ENCODE data around the gene PRAMEF20. TPM values are rescaled to one million over a fixed set of nuclear protein-coding genes. Genes with fewer than 3 reads are reported as not detected.
"Not testable (repeated sequence)": the region's sequence is repeated elsewhere in the genome, so short reads cannot be mapped to it uniquely, and the experiment has no call there.

PRAMEF20 gene
- not detected for total RNA-seq
- polyA plus RNA-seq (2013, experiment 1 of 2) = not detected
- polyA plus RNA-seq (2013, experiment 2 of 2) = not detected
- long read RNA-seq, experiment 1 = 0 reads
- long read RNA-seq, experiment 2 = 0 reads
- long read RNA-seq, experiment 3 = 0 reads
- long read RNA-seq, experiment 4 = 0 reads

DNA sequence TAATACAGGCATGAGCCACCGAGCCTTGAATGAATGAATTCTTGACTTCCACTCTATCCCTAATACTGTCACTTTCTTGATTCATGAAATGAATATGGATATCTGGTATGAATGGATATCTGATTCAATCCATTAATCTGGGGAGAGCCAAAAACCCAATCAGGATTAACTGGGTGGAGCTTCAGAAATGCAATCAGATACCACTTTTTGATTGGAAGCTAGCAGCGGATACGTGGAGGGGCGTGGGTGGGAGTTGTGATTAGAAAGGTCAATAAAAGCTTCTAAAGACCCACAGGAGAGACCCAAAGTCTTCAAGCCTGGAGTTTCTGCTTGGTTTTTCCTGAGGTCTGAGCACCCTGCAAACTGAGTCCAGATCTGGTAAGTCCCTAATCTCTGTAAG, at the start of gene PRAMEF20:
TSS of gene PRAMEF20 (plus strand) at position 301 of the 400 bp plus-strand sequence. CDS start 5,905 bp downstream, outside the sequence.
- 84% methylated on average over 4 of the region's 4 CpGs; no CpG with 5 or more reads in 1 of the 2 experiments for WGBS, 2 experiments (ENCODE audit: insufficient coverage in 1 of 2, insufficient read length in 1 of 2)
- not testable (repeated sequence) for H3K36me3 ChIP-seq (ENCODE audit: control insufficient read depth, insufficient read depth, low read length)

DNA sequence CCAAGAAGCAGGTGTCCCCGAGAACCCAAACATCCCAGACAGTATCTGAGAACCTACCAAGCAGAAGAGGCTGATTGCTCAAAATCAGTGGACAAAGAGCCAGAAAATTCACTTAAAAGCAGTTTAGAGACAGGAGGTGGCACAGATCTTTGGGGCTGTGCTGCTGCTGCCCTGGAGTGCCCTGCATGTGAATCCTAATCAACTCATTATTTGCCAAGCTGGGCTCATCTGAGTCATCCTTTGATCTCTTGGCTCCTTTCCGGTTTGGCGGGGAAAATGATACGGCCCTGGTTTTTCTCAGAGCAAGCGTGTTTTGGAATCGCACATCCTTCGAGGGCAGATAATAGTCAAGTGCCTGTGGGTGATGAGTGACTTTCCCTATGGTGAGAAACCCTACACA, 47.9 kb upstream of the PRAMEF20 start:
- not testable (repeated sequence) for H3K27me3 ChIP-seq (ENCODE audit: control insufficient read depth, insufficient read depth, low read length, poor library complexity, severe bottlenecking); H3K9me3 ChIP-seq (ENCODE audit: control insufficient read depth, low read length); DNase-seq; H3K4me1 Mint-ChIP-seq; H3K9ac ChIP-seq (ENCODE audit: extremely low read depth, low read length, poor library complexity, severe bottlenecking); H3K36me3 ChIP-seq (ENCODE audit: control insufficient read depth, insufficient read depth, low read length); H3K4me3 ChIP-seq (ENCODE audit: low read length); H3K27ac Mint-ChIP-seq; H3K36me3 Mint-ChIP-seq (ENCODE audit: low read depth); H3K27ac ChIP-seq (ENCODE audit: low read depth, low read length); H3K4me1 ChIP-seq (ENCODE audit: control insufficient read depth, insufficient read depth, low read length); H3K4me3 Mint-ChIP-seq; H3K27me3 Mint-ChIP-seq (ENCODE audit: insufficient read depth)
- H3K9me3 Mint-ChIP-seq = peaks cover 31% of the 10 kb centered on the region
- WGBS, 2 experiments (ENCODE audit: insufficient coverage in 1 of 2, insufficient read length in 1 of 2) = 80% methylated on average over 1 of the region's 7 CpGs; no CpG with 5 or more reads in 1 of the 2 experiments

More for the DNA sequence above, at the start of gene PRAMEF20:
- peaks cover 35% of the 10 kb centered on the region for H3K9me3 ChIP-seq (ENCODE audit: control insufficient read depth, low read length)
- not testable (repeated sequence) for H3K27me3 ChIP-seq (ENCODE audit: control insufficient read depth, insufficient read depth, low read length, poor library complexity, severe bottlenecking); H3K4me1 Mint-ChIP-seq; H3K36me3 Mint-ChIP-seq (ENCODE audit: low read depth); H3K4me3 ChIP-seq (ENCODE audit: low read length); H3K4me1 ChIP-seq (ENCODE audit: control insufficient read depth, insufficient read depth, low read length); H3K4me3 Mint-ChIP-seq; H3K27ac ChIP-seq (ENCODE audit: low read depth, low read length); H3K9ac ChIP-seq (ENCODE audit: extremely low read depth, low read length, poor library complexity, severe bottlenecking); DNase-seq; H3K27ac Mint-ChIP-seq; H3K27me3 Mint-ChIP-seq (ENCODE audit: insufficient read depth)
- H3K9me3 Mint-ChIP-seq = peaks cover 85% of the 10 kb centered on the region

DNA sequence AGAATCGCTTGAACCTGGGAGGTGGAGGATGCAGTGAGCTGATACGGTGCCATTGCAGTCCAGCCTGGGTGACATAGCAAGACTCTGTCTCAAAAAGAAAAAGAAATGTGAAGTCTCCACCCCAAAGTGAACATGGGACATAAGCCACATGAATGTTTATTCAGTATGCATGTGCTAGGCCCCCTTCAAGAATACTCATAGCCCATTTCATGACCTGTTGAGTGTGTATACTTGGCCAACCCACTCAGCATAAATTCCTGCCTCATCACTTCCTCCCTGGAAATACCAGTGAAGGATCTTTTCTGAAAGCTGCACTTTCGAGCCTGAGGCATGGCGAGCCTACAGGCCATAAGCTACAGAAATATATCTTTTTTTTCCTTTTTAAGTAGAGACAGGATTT, 45.3 kb upstream of the PRAMEF20 start:
- not testable (repeated sequence) for H3K9me3 ChIP-seq (ENCODE audit: control insufficient read depth, low read length); H3K27me3 ChIP-seq (ENCODE audit: control insufficient read depth, insufficient read depth, low read length, poor library complexity, severe bottlenecking); DNase-seq; H3K4me3 ChIP-seq (ENCODE audit: low read length); H3K27ac ChIP-seq (ENCODE audit: low read depth, low read length); H3K36me3 Mint-ChIP-seq (ENCODE audit: low read depth); H3K4me1 ChIP-seq (ENCODE audit: control insufficient read depth, insufficient read depth, low read length); H3K4me1 Mint-ChIP-seq; H3K9ac ChIP-seq (ENCODE audit: extremely low read depth, low read length, poor library complexity, severe bottlenecking); H3K27me3 Mint-ChIP-seq (ENCODE audit: insufficient read depth); H3K36me3 ChIP-seq (ENCODE audit: control insufficient read depth, insufficient read depth, low read length); H3K4me3 Mint-ChIP-seq; H3K27ac Mint-ChIP-seq
- peaks cover 49% of the 10 kb centered on the region for H3K9me3 Mint-ChIP-seq
- no CpG with 5 or more reads among the region's 4 CpGs for WGBS, 2 experiments (ENCODE audit: insufficient coverage in 1 of 2, insufficient read length in 1 of 2)

DNA sequence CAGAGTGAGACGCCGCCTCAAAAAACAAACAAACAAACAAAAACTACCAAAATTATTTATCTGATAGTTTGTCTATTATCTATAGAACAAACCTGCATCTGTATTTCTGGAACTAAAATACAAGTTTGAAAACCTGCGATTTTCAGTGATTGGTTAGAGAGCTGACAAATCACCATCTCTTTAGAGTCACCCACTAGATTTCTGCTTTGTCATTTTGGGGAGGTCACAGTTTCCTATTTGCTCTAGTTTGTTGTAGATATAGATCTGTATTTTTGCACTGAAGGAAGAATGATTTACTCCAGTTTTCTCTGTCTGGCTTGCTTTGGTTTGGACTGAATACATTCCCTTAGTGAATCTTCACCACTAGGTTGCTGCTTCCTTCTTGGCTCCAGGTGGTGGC, 43.7 kb upstream of the PRAMEF20 start:
- 82% methylated on average over 1 of the region's 3 CpGs; no CpG with 5 or more reads in 1 of the 2 experiments for WGBS, 2 experiments (ENCODE audit: insufficient coverage in 1 of 2, insufficient read length in 1 of 2)
- not testable (repeated sequence) for H3K4me1 Mint-ChIP-seq; H3K9me3 ChIP-seq (ENCODE audit: control insufficient read depth, low read length); H3K4me3 ChIP-seq (ENCODE audit: low read length); H3K36me3 Mint-ChIP-seq (ENCODE audit: low read depth); DNase-seq; H3K27me3 Mint-ChIP-seq (ENCODE audit: insufficient read depth); H3K27ac ChIP-seq (ENCODE audit: low read depth, low read length); H3K27ac Mint-ChIP-seq; H3K27me3 ChIP-seq (ENCODE audit: control insufficient read depth, insufficient read depth, low read length, poor library complexity, severe bottlenecking); H3K4me1 ChIP-seq (ENCODE audit: control insufficient read depth, insufficient read depth, low read length); H3K9ac ChIP-seq (ENCODE audit: extremely low read depth, low read length, poor library complexity, severe bottlenecking); H3K36me3 ChIP-seq (ENCODE audit: control insufficient read depth, insufficient read depth, low read length); H3K4me3 Mint-ChIP-seq
- peaks cover 58% of the 10 kb centered on the region for H3K9me3 Mint-ChIP-seq

DNA sequence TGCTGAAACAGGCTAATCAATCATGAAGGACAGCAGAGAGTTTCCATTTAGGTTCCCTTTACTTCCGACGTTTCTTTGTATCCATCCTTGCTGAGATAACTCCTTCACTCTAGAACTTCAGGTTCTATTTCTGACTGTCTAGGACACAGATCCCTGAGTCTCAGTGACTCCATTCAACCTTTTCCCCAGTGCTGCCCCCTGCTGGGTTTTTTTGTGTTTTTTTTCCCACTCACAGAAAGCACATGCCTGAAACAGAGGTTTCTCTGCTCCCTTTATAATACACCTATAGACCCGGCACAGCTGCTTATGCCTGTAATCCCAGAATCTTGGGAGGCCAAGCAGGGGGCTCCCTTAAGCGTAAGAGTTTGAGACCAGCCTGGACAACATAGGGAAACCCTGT, 41.7 kb upstream of the PRAMEF20 start:
- peaks cover 74% of the 10 kb centered on the region for H3K9me3 Mint-ChIP-seq
- WGBS, 2 experiments (ENCODE audit: insufficient coverage in 1 of 2, insufficient read length in 1 of 2) = 94 to 100% methylated on average over 2 of the region's 4 CpGs
- H3K9me3 ChIP-seq (ENCODE audit: control insufficient read depth, low read length); H3K27ac ChIP-seq (ENCODE audit: low read depth, low read length); H3K4me3 ChIP-seq (ENCODE audit: low read length); H3K9ac ChIP-seq (ENCODE audit: extremely low read depth, low read length, poor library complexity, severe bottlenecking); H3K4me3 Mint-ChIP-seq; H3K27me3 Mint-ChIP-seq (ENCODE audit: insufficient read depth); H3K4me1 ChIP-seq (ENCODE audit: control insufficient read depth, insufficient read depth, low read length); H3K27me3 ChIP-seq (ENCODE audit: control insufficient read depth, insufficient read depth, low read length, poor library complexity, severe bottlenecking); H3K36me3 Mint-ChIP-seq (ENCODE audit: low read depth); H3K4me1 Mint-ChIP-seq; H3K27ac Mint-ChIP-seq; H3K36me3 ChIP-seq (ENCODE audit: control insufficient read depth, insufficient read depth, low read length): not testable (repeated sequence)
- peak; percentile 72 for DNase-seq

DNA sequence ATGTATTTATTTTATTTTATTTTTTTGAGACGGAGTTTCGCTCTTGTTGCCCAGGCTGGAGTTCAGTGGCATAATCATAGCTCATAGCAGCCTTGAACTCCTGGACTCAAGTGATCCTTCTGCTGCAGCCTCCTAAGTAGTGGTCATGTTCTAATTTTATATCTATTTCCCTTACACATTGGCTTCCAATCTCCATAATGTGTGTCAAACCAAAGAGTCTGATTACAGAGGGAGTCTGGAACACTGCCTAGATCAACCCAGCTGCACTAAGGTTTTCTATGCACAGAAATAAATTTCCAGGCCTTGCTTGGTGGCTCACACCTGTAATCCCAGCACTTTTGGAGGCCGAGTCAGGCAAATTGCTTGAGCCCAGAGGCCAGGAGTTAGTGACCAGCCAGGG, 31.3 kb upstream of the PRAMEF20 start:
- peaks cover 77% of the 10 kb centered on the region for H3K9me3 Mint-ChIP-seq
- not testable (repeated sequence) for DNase-seq
- WGBS, 2 experiments (ENCODE audit: insufficient coverage in 1 of 2, insufficient read length in 1 of 2) = 73% methylated on average over 3 of the region's 3 CpGs; no CpG with 5 or more reads in 1 of the 2 experiments

DNA sequence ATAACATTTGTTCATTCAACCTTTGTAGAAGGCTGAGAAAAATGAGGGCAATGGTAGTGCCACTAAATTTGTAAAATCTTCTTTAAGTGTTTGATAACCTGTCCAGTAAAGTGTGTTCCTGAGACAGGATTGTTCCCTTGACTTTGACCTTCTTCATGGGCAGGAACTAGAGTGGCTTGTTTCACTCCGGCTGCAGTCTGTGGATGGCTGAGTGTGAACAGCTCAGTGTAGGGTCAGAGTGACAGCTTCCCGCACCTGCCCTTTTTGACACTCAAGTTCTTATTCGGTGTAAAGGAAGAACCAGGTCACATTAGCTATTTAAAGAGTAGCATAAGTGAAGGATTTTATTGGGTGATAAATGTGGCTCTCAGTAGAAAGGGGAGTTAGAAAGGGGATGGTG, 29.9 kb upstream of the PRAMEF20 start:
- not testable (repeated sequence) for H3K36me3 Mint-ChIP-seq (ENCODE audit: low read depth); H3K9me3 ChIP-seq (ENCODE audit: control insufficient read depth, low read length); H3K4me1 ChIP-seq (ENCODE audit: control insufficient read depth, insufficient read depth, low read length); H3K27ac ChIP-seq (ENCODE audit: low read depth, low read length); H3K4me1 Mint-ChIP-seq; H3K4me3 Mint-ChIP-seq; H3K27me3 Mint-ChIP-seq (ENCODE audit: insufficient read depth); H3K27me3 ChIP-seq (ENCODE audit: control insufficient read depth, insufficient read depth, low read length, poor library complexity, severe bottlenecking); DNase-seq; H3K36me3 ChIP-seq (ENCODE audit: control insufficient read depth, insufficient read depth, low read length); H3K27ac Mint-ChIP-seq; H3K9ac ChIP-seq (ENCODE audit: extremely low read depth, low read length, poor library complexity, severe bottlenecking); H3K4me3 ChIP-seq (ENCODE audit: low read length)
- H3K9me3 Mint-ChIP-seq = peaks cover 76% of the 10 kb centered on the region
- WGBS, 2 experiments (ENCODE audit: insufficient coverage in 1 of 2, insufficient read length in 1 of 2) = 95% methylated on average over 2 of the region's 3 CpGs; no CpG with 5 or more reads in 1 of the 2 experiments

More for the DNA sequence above, 31.3 kb upstream of the PRAMEF20 start:
- H3K27ac Mint-ChIP-seq; H3K27me3 Mint-ChIP-seq (ENCODE audit: insufficient read depth); H3K27me3 ChIP-seq (ENCODE audit: control insufficient read depth, insufficient read depth, low read length, poor library complexity, severe bottlenecking); H3K36me3 Mint-ChIP-seq (ENCODE audit: low read depth); H3K4me1 Mint-ChIP-seq; H3K9me3 ChIP-seq (ENCODE audit: control insufficient read depth, low read length); H3K4me3 Mint-ChIP-seq; H3K9ac ChIP-seq (ENCODE audit: extremely low read depth, low read length, poor library complexity, severe bottlenecking); H3K36me3 ChIP-seq (ENCODE audit: control insufficient read depth, insufficient read depth, low read length); H3K27ac ChIP-seq (ENCODE audit: low read depth, low read length); H3K4me1 ChIP-seq (ENCODE audit: control insufficient read depth, insufficient read depth, low read length); H3K4me3 ChIP-seq (ENCODE audit: low read length): not testable (repeated sequence)
